ENCODE data around the gene ECE1.

Gene ECE1

DNA sequence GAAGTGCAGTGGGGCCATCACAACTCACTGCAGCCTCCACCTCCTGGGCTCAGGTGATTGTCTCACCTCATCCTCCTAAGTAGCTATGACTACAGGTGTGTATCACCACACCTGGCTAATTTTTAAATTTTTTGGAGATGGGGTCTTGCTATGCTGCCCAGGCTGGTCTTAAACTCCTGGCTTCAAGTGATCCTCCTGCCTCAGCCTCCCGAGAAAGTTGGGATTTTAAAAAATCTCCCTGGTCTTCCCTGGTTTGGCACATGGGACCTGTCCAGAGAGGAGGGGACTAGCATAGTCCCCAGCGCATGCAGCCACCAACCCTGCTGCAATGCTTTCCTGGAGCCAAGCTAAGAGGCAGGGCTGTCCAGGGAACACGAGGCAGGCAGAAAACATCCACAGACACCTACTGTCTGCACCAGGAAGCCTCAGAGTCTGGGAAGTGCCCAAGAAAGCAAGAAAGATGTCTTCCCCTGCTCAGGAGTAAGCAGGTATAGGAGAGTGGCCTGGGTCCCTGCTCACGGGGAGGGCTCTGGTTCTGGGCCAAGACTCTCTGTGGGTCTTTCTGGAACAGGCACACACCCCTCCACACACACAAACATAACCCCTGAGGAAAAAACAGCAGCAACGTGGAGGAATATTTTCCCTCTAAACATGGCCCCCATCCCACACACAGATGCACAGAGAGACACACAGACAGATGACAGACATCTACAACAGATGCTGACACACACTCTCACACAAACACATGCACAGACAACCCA lies 30.8 kb downstream of the ECE1 start:
- ChIA-PET POLR2A (no interaction called here), CTCF (interaction anchor here (9.0 kb wide), 1 partner anchor 11 kb away, joined by 74 read pairs; no protein-coding TSS in a partner anchor)
- no peak for DNase-seq (ENCODE audit: extremely low spot score)
- TF ChIP-seq ELF4 (IDR thresholded peaks at IDR 0.05) (no peak), BHLHE40 (IDR thresholded peaks at IDR 0.05; ENCODE audit: borderline replicate concordance) (no peak), ZNF384 (IDR thresholded peaks at IDR 0.05) (no peak), FOXK2 (IDR thresholded peaks at IDR 0.05) (no peak), L3MBTL2 (conservative IDR thresholded peaks at IDR 0.05) (no peak), FOXM1 (IDR thresholded peaks at IDR 0.05; ENCODE audit: borderline replicate concordance) (no peak), TARDBP (IDR thresholded peaks at IDR 0.05) (no peak), LEF1 (IDR thresholded peaks at IDR 0.05; ENCODE audit: borderline replicate concordance) (no peak), NFRKB (IDR thresholded peaks at IDR 0.05) (no peak), ARNT (IDR thresholded peaks at IDR 0.05) (no peak), SP1 (IDR thresholded peaks at IDR 0.05) (no peak), FOXA1 (IDR thresholded peaks at IDR 0.05) (no peak), CTBP1 (IDR thresholded peaks at IDR 0.05; ENCODE audit: borderline replicate concordance) (no peak), HDGF (IDR thresholded peaks at IDR 0.05; ENCODE audit: borderline replicate concordance) (no peak), SUZ12 (IDR thresholded peaks at IDR 0.05) (no peak)
- TF ChIP-seq, protein P1, sequence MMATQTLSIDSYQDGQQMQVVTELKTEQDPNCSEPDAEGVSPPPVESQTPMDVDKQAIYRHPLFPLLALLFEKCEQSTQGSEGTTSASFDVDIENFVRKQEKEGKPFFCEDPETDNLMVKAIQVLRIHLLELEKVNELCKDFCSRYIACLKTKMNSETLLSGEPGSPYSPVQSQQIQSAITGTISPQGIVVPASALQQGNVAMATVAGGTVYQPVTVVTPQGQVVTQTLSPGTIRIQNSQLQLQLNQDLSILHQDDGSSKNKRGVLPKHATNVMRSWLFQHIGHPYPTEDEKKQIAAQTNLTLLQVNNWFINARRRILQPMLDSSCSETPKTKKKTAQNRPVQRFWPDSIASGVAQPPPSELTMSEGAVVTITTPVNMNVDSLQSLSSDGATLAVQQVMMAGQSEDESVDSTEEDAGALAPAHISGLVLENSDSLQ (IDR thresholded peaks at IDR 0.05) = no peak

DNA sequence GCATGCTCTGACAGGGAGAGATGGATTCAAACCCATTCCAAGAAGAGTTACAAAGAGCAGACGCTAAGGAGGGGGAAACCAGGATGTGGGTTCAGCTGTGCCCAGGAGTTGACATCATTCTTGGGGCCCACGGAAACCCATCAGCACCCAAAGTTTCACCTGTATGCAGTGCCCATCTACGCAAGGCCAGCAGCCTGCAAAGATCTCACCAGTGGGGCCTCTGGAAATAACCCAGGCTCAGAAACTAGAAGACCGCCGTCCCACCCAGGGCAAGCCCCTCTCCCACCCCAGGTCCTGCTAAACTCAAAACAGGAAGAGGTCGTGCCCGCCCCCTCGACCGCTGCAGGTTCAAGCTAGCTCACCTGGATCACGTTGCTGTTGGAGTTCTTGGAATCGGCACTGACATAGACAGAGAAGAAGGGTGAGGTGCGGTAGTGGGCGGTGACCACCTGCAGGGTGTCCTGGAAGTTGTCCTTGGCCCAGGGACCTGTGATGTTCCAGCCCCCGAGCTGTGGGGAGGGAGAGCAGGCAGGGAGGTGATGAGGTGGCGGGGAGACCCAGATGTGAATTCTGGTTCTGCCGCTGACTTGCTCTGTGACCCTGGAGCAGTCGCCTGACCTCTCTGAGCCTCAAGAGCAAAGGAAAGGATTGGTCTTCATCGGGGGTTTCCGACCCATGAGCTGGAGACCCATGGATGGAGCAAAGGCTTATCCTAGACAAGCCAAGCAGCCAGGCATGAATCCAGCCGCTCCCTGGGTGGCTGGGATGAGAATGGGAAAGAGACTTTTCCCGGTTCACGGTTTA lies 31.7 kb downstream of the ECE1 start:
- CTCF ChIA-PET = interaction anchor here (5.3 to 9.0 kb wide), 2 partner anchors 12 to 110 kb away, joined by 59 to 74 read pairs; no protein-coding TSS in a partner anchor
- POLR2A ChIA-PET = no interaction called here
- no peak for DNase-seq (ENCODE audit: extremely low spot score)
- no peak for TF ChIP-seq SP1 (IDR thresholded peaks at IDR 0.05)
- TF ChIP-seq SUZ12 (IDR thresholded peaks at IDR 0.05) = no peak
- no peak for TF ChIP-seq TARDBP (IDR thresholded peaks at IDR 0.05)
- TF ChIP-seq FOXM1 (IDR thresholded peaks at IDR 0.05; ENCODE audit: borderline replicate concordance) = no peak
- TF ChIP-seq ARNT (IDR thresholded peaks at IDR 0.05) = no peak
- no peak for TF ChIP-seq FOXK2 (IDR thresholded peaks at IDR 0.05)
- TF ChIP-seq CTBP1 (IDR thresholded peaks at IDR 0.05; ENCODE audit: borderline replicate concordance) = no peak
- no peak for TF ChIP-seq FOXA1 (IDR thresholded peaks at IDR 0.05)
- no peak for TF ChIP-seq ZNF384 (IDR thresholded peaks at IDR 0.05)
- no peak for TF ChIP-seq LEF1 (IDR thresholded peaks at IDR 0.05; ENCODE audit: borderline replicate concordance)
- no peak for TF ChIP-seq BHLHE40 (IDR thresholded peaks at IDR 0.05; ENCODE audit: borderline replicate concordance)
- TF ChIP-seq, protein P1 (IDR thresholded peaks at IDR 0.05) = no peak
- no peak for TF ChIP-seq L3MBTL2 (conservative IDR thresholded peaks at IDR 0.05)
- no peak for TF ChIP-seq HDGF (IDR thresholded peaks at IDR 0.05; ENCODE audit: borderline replicate concordance)
- no peak for TF ChIP-seq NFRKB (IDR thresholded peaks at IDR 0.05)
- no peak for TF ChIP-seq ELF4 (IDR thresholded peaks at IDR 0.05)

DNA sequence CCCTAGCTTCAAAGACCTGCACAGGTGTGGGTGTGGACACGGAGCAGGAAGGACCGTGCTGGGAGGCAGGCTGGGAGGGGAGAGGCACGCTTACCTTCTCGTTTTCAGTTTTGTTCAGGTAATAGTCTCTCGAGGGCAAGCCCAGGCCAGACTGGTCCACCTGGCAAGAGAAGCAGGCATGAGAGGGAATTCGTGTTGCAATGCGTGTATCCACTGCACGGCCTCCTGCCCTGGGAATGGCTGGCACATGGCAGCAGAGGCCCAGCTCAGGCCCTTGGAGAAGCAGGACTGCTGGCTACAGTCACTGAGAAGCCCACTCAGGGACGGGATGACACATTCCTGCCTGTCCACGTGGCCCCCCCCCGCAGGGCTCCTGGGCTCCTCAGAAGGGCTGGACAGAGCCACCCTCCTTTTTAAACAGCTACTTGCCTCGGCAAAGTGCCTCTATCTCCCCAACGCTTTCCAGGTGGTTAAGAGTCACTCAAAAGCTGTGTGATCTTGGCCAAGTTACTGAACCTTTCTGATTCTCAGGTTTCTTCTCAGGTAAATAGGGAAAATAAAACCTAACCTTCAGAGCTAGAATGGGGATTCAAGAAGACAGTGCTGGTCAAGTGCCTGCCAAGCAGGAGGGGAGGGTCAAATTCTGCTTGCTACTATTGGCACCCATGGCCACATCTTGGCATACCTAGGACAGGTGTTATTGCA lies 32.7 kb downstream of the ECE1 start:
- no peak for TF ChIP-seq ZNF384 (IDR thresholded peaks at IDR 0.05)
- TF ChIP-seq, protein P1 (IDR thresholded peaks at IDR 0.05) = no peak
- no peak for TF ChIP-seq FOXM1 (IDR thresholded peaks at IDR 0.05; ENCODE audit: borderline replicate concordance)
- no peak for TF ChIP-seq BHLHE40 (IDR thresholded peaks at IDR 0.05; ENCODE audit: borderline replicate concordance)
- TF ChIP-seq HDGF (IDR thresholded peaks at IDR 0.05; ENCODE audit: borderline replicate concordance) = no peak
- CTCF ChIA-PET = interaction anchor here (5.3 to 9.0 kb wide), 2 partner anchors 13 to 111 kb away, joined by 59 to 74 read pairs; no protein-coding TSS in a partner anchor
- no peak for DNase-seq (ENCODE audit: extremely low spot score)
- POLR2A ChIA-PET = no interaction called here

DNA sequence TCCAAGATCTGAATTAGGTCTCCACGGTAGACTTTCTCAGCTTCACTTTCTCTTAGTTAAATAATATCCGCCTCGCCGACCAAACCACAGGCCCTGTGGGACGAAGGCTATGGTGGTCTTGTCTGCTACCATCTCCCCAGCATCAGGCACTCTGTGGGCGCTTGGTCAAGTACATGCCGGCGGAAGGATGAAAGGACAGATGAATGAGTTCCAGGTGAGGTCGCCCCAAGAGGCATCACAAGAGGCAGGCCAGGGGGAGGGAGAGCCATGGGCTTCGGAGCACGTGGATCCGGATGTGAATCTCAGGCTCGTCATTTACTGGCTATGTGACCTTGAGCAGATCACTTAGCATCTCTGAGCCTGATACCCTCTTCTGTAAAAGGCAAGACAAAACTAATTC lies 33.5 kb downstream of the ECE1 start:
- POLR2A ChIA-PET = no interaction called here
- TF ChIP-seq CTBP1 (IDR thresholded peaks at IDR 0.05; ENCODE audit: borderline replicate concordance) (no peak), L3MBTL2 (conservative IDR thresholded peaks at IDR 0.05) (no peak), ZNF384 (IDR thresholded peaks at IDR 0.05) (no peak), FOXK2 (IDR thresholded peaks at IDR 0.05) (no peak), TARDBP (IDR thresholded peaks at IDR 0.05) (no peak), SUZ12 (IDR thresholded peaks at IDR 0.05) (no peak), SP1 (IDR thresholded peaks at IDR 0.05) (no peak), ELF4 (IDR thresholded peaks at IDR 0.05) (no peak), LEF1 (IDR thresholded peaks at IDR 0.05; ENCODE audit: borderline replicate concordance) (no peak), ARNT (IDR thresholded peaks at IDR 0.05) (no peak)
- TF ChIP-seq, protein P1 (IDR thresholded peaks at IDR 0.05) = no peak
- DNase-seq (ENCODE audit: extremely low spot score) = no peak
- CTCF ChIA-PET = interaction anchor here (1.7 to 9.0 kb wide), 3 partner anchors 14 to 112 kb away, joined by 5 to 74 read pairs (median 59); no protein-coding TSS in a partner anchor

All from HEK293T (cell line).